HG03175 (cell line): Measurements from ENCODE around the gene CNTN4.

Experiments used
- ATAC-seq: cut with Tn5 transposase; IDR thresholded peaks from one replicate; pipeline ENCODE4 v1.9.1; 2021; ENCODE audit warnings: mild to moderate bottlenecking, moderate library complexity; ENCODE audit not compliant: unreplicated experiment

The CNTN4 gene

DNA sequence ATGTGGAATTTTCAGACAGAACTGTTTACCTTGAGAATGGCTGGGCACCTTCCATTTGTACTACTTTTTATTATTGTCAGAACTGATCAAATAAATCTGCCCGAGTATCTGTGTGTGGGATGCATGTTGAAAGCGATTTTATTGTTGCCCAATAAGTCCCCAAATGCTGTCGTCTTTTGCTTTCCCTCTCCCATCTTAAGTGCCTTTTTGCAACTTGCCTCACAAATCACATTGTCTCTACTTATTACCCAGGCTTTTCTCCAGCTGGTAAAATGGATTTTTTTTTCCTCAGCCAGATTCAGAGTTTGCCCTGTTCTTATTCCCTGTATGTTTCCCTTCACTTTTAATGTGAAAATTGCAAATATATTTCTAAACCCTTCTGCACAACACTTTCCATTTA lies 163.1 kb downstream of the CNTN4 start:
- no peak for ATAC-seq

DNA sequence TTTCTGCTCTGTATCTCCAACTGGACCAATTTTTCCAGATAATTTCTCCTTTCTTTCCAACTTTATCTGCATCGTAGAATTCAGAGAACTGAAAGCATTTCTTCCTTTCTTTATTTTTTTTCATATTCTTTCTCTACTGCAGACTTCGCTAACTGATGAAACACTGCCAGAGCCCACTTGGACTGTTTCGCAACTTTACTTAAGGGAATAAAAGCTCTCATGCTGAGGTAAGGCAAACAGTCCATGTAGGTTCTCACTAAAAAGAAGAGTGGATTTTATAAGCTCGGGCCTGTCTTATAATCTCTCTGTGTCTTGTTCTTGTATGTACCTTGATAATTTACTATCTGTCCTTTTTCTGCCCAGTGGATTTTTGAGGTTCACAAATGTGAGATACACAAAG lies 163.5 kb downstream of the CNTN4 start:
- no peak for ATAC-seq

DNA sequence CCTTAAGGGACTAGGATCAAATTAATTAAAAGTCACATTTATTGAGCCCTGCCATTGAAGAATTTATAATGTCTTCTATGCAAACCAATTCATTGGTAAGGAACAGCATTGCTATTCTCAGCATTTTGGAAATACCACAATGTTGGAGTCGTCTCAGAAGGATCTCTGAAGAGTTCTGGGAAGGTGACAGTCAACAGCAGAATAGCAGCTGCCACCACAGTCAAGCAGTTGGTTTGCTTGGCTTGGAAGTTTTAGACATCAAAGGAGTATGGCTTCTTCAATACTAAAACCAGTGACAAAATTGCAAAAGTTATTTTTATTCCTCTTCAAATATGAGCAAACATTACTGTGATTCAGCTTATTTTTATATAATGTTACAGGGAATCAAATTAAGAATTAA lies 167.9 kb downstream of the CNTN4 start:
- no peak for ATAC-seq

DNA sequence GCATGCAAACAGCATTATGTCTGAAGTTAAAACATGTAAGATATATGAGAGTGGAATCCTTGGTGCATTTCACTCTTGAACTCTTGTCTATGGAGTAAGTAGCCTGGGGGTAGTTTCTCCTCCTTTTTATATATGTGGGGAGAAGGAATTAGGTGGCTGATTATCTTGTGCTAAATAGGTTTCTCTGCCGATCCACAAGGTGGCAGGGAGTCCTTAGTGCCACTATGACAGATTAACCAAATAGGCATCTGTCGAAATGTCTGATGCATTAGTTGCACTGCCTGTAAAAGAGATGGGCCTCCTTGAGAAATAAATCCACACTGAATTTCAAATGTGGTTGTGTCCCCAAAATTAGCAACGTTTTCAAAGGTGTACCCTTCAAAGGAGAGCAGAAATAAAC lies 170.1 kb downstream of the CNTN4 start:
- ATAC-seq: no peak

DNA sequence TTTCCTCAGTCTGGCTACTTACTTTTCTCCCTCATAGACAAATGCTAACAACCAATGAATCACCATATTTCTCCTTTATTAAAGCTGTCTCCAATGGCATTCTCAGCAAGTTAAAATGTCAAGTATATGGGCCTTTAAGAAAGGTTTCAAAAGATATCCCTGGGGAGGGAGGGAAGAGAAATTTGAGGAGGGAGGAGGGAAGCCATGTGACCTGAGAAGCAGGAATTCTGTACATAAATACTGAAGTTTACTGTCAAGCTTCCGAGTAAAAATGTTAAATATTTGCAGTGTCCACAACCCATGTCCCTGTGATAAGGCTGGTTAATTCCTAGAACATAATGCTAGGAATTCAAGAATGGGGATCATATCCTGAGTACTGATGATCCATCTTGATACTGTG lies 175.9 kb downstream of the CNTN4 start:
- no peak for ATAC-seq

DNA sequence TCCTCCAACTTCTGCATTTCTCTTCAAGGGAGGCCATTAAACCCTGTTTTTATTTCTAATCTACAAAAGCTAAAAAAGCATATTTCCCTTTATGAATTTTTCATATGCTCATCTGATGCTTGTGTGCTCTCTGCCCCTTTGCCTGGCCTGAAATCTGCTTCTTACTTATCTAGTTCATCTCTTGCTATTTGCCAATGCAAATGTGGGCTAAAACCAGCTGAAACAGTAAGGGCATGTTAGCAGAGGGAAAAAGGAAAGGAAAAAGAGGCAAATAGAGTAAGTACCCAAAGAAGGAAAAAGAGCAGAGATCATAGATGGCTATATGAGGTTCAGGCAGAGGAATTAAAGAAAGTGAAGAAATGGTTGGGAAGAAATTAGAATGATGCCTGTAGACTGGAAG lies 185.2 kb downstream of the CNTN4 start:
- ATAC-seq: no peak

DNA sequence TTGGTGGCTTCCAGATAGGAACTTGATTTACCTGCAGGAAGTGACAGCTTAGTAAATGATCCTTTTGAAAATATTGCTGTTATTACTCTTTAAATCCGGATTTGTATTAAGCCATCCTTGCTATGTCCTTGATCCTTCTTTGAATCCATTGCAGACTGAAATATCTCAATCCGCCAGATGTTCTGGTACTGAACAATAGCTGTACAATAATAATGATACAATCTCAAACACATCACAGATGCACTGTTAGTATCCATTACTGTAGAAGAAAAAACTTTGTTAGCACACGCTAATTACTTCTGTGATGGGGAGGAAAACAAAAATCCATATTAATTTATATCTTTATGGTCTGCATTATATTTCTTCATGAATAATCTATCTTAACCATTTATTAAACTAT lies 202.3 kb downstream of the CNTN4 start:
- no peak for ATAC-seq

DNA sequence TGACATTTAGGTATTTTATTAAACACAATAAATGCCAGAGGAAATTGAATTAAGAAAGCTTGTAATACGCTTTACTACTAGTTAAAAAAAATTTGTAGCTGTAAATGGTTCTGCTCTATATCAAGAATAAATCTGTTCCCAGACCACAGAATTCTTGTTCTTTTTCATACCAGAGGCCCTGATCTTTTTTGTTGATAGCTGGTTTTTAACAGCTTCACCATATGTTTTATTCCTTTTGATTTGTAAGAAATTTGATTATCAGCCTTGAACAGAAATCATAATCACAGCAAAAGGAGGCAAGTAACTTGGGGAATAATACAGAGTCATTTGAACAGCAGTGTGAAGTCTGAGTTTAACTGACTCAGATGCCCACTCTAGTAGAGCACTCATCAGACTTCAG lies 202.7 kb downstream of the CNTN4 start:
- no peak for ATAC-seq

DNA sequence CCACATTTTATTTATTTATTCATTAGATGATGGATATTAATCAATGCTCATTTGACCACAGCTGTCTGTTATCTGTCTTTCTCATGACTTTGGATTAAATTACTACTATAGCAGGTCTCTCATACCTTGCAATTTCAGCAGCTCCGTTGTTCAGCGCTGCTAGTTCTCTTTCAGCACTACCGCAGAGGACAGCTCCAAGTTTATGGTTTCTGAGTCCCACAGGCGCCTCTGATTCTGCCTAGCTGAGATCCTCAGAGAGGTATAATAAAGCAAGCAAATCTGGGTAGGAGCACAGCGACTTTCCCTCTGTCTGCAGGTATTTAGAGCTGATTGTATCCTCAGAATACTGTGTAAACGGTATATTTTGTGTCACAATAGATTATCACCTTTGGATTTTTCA lies 204.9 kb downstream of the CNTN4 start:
- no peak for ATAC-seq

DNA sequence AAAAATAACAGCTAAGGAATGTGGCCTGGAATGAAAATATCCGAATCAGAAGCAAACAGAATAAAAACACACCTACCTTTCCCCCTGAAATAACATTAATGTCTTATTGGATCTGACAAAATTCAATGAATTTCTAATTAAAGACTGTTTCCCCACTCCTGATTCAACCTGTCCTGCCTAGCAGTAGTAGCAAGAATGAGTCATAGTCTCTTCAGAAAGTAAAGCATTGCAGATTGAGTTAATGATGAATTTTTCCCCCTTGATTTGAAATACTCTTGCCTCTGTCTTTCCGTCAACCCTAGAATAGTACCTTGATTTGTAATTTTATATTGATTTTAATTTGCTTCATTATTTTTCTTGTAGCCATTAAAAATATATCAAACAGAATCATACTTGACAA lies 212.4 kb downstream of the CNTN4 start:
- ATAC-seq: no peak

DNA sequence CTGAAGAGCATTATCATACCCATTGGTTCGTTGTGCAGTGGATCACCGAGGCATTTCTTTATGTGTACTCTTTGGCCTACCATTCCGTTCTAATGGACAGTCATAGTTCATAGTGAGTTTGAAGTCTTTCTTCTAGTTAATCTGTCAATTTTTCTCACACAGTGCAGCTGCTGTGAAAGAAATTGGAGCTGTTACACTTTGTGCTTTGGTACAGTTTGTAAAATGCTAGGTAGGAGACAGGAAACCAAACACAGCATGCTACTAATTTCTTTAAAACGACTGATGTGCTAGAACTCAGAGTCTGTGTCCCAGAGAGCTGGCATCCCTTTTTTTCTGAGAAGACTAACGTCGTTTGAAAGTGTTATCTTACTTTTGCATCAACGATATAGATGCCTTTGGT lies 218.9 kb downstream of the CNTN4 start:
- ATAC-seq: no peak

DNA sequence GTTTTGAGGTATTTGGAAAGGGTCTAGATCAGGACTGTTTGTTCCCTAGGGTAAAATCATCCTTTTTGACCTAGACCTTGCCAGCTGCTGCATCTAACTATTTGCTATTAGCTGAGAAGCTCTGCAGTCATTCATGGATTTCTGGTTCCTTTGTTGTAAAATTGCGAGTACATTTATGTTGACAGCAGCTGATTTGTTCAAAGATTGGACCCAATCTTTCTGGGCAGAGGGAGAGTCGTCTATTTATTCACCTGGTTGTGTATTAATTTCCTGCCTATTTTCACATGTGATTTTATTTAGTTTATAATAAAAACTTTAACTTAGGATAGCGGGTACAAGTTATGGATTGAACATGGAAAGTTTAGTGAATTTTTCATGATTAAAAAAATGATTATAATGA lies 236.3 kb downstream of the CNTN4 start:
- ATAC-seq: no peak

DNA sequence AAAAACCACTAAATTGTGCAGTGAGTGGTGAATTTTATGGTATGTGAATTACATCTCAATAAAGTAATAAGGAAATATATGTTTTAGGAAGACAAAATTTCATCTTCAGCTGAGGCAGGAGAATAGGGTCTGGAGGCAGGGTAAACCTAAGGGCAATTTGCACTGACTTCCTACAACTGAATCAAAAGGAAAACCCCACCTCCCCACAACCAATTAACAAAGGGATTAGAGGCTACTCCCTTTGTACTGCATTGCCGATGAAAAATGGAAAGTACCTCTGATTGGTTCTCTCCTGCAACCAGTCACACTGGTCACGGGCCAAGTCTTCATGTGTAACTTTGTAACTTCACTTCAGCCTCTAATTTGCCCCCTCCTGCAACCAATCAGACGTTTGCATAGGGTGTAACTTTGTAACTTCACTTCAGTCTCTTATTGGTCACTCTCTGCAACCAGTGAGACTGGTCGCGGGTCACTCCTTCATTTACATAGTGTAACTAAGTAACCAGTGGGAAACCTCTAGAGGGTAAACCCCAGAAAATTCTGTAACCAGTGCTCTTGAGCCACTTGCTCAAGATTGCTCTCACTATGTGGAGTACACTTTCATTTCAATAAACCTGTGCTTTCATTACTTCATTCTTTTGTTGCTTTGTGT lies 244.5 kb downstream of the CNTN4 start:
- no peak for ATAC-seq

DNA sequence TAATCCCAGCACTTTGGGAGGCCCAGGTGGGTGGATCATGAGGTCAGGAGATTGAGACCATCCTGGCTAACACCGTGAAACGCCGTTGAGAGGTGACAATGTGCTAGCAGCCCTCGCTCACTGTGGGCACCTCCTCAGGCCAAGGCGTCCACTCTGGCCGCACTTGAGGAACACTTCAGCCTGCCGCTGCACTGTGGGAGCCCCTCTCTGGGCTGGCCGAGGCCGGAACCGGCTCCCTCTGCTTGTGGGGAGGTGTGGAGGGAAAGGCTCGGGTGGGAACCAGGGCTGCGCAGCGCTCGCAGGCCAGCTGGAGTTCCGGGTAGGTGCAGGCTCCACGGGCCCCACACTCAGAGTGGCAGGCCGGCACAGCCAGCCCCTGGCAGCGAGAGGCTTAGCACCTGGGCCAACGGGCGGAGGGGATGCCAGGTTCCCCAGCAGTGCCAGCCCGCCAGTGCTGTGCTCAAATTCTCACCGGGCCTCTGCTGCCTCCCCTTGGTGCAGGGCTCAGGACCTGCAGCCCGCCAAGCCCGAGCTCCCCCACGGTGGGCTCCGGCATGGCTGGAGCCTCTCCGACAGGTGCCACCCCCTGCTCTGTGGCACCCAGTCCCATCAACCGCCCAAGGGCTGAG lies 253.6 kb downstream of the CNTN4 start:
- ATAC-seq: no peak

DNA sequence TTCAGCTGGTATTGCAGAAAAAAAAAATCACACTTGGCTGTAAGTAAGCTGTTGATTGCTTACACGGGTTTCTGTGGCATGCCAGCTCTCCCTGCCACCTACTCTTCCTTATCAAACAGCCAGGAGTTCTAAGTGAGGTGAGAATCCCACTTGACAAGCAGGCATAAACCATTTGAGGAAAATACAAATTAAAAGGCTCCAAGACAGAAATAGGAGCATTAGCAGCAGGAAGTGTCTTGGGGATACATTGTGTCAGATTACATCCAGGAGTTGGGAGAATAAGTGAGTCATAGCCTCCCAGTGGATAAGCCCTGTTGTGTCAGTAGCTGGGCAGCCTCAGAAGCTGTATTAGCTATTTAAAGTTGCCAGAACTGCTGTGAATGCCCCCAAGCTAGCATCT lies 256.0 kb downstream of the CNTN4 start:
- ATAC-seq: no peak

DNA sequence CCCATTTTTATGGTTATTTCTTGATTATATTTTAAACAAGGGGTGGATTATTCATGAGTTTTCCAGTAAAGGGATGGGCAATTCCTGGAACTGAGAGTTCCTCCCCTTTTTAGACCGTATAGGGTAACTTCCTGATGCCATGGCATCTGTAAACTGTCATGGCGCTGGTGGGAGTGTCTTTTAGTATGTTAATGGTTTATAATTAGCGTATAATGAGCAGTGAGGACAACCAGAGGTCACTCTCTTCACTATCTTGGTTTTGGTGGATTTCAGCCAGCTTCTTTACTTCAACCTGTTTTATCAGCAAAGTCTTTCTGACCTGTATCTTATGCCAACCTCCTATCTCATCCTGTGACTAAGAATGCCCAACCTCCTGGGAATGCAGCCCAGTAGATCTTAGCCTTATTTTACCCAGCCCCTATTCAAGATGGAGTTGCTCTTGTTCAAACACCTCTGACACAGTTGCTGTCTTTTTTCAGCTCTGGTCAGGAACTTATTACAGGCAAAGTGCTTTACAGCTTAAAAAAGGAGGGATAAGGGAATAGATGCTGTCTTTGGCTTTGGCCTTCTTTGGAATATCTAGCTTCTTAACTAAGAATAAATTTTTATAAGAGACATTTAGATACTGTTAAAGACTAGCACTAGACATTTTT lies 257.8 kb downstream of the CNTN4 start:
- ATAC-seq: no peak

DNA sequence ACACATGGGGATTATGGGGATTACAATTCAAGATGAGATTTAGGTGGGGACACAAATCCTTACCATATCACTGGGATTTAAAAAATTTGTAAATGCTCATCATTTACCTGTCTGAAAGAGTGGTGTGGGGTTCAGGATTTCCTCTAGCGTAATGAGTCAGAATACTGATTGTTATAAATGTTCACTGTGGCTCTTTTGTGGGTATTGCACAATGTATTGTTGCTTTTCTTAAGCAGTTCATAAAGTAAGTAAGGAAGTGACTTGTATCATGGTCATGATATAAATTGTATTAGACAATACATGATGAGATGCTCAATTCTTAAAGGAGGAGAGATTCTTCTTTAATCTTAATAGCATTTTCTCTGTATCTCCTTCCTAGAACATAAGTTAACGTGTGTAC lies 262.1 kb downstream of the CNTN4 start:
- ATAC-seq: no peak

DNA sequence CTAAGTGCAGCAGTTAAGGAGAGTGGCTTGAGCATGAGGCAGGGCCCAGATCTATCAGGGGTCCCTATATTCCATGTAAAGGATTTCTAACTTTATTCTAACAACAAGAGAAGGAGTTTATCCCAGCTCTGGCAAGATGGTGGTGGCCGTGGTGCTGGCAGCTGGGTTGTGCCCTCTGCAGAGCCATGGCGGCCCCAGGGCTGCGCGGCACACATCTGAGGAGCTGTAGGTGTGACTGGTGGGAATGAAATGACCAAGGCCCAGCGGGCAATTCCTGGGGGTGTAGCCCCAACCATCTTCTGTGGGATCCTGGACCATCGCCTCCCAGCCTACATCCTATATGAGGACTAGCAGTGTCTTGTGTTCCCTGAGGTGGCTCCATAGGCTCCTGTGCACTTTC lies 263.5 kb downstream of the CNTN4 start:
- no peak for ATAC-seq

DNA sequence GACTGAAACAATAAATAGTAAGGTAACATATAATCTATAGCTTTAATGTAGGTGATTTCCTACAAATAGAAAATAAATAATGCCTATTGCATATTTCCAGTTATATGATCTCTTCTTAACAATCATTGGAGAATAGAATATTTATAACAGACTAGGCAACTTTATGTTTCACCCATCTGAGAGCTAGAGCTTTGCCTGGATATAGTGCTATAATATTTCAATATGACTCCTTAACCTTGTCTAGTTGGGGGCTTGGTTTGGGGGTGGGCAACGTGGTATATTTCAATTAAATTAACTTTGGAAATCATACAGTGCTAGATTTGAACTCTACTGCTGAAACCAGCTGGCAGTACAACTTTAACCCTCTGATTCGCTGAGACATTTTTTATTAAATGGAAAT lies 265.2 kb downstream of the CNTN4 start:
- no peak for ATAC-seq

DNA sequence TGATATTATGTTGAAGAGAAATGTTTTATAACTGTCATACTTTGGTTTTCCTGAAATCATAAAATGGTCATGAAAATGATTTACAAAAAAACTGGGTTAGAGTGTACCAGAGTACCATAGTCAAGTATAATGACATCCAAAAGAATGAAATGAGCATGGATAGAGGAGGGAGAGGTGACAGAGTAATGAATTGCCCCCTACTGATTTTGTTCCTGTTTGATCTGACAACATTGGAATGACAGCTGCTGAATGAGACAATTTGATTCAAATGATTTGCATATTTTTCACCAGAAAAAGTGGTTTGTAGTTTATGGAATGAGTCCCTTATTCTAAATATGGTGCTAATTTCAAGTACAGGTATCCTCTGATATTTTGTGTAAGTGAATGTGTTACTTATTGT lies 271.7 kb downstream of the CNTN4 start:
- no peak for ATAC-seq

DNA sequence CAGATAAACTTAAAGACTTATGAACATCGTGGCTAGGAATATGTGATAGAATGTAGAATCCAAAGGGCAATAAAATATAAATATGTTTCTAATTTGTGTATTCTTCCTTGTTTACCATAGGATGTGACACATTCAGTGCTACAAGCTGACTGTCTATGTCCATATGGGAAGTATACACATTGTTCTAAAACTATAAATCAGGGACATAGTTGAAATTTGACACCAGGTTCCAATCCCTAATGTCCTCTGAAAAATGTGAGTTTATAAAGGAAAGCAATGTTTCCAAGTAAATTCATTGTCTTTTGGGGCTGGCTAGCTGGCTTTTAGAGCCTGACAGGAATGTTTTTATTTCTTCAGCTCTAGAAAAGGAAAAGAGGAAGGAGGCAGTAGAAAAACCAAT lies 273.6 kb downstream of the CNTN4 start:
- no peak for ATAC-seq

DNA sequence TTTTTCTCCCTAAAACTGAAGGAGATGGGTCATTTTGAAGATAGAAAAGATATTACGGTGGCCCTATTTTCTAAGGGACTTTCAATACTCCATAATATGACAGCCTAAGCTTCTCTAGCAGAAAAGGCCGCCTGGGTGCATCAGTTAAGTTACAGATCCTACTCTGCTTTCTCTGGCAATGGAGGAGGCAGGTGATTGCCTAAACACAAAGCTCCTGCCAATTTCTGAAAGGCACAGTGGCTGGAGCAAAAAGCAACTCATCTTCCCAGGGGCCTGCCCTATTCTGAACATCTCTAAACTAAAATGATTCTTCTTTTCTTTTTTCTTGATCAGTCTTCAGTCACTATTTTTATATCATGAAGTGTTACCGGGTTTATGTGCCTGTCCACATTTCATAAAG lies 276.7 kb downstream of the CNTN4 start:
- ATAC-seq: no peak

DNA sequence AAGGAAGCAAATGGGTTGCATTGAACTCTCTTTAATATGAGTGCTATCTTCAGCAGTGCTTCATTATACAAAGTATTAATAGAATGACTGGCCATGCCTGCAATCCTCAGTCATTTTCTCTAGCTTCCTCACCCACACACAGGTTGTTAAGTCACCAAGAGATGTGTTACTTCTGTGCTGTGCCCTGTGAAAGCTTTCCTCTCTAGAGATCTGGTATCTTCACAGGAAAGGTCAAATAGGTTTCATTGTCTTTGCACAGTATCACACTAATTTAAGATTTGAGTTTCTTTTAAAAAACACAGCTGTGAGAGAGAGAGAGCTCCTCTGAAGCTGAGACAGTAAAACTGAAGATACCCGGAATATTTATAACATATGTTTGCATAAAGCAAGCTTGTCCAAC lies 278.6 kb downstream of the CNTN4 start:
- ATAC-seq: no peak
